Upper lobe of left lung (tissue), 4 donors: ENCODE measurements around the gene MS4A18.

Experiments used
- POLR2A ChIP-seq, 4 donors: fragments of 450-650 bp; IDR thresholded peaks; one replicate each; pipeline ENCODE4 v1.5.1; 2016 to 2017; ENCODE audit warnings: antibody characterized with exemption in 4 of 4, mild to moderate bottlenecking in 2 of 4
- POLR2AphosphoS5 ChIP-seq, 2 donors: sonication (generic); formaldehyde crosslinking; IDR thresholded peaks; one replicate each; pipeline ENCODE4 v1.5.1; 2017; ENCODE audit warnings: antibody characterized with exemption in 2 of 2
- TF ChIP-seq, protein P1 (sequence below), 6 experiments: fragments of 450-650 bp in 4 of 6; fragments of 200-600 bp in 2 of 6; sonication (generic) in 2 of 6; IDR thresholded peaks; one replicate each; pipeline ENCODE4 v1.5.1; 2016 to 2019; ENCODE audit warnings: antibody characterized with exemption in 6 of 6

DNA sequence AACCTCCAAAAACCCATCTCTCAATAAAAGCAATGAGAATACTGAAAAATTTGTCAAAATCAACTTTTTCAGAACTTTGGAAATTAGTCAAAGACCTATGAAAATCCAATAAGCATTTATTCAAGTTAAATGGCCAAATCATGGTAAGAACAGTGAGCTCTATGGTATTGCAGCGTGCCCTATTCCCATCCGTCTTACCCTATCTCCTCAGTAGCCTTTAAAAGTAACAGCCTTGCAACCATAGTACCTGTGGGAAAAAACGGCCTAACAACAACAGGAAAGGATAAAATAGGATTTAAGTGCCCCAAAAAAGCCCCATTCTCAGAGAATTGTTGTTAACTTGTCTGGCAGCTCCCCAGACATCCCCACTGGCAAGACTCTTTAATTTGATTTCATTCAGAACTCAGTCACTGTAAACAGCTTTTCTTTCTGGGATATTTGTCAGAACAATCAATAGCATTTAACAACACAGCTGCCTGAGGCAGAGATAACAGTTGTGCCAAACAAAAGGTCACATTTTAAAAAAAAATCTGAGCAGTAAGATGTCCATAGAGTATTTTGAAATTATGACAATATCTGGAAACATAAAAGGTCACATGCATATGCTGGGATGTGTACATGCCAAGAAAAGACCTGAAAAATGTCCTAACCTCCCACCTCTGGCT, 43.9 kb upstream of the MS4A18 start:
- no peak for TF ChIP-seq POLR2A (IDR thresholded peaks at IDR 0.05)
- TF ChIP-seq, protein P1, sequence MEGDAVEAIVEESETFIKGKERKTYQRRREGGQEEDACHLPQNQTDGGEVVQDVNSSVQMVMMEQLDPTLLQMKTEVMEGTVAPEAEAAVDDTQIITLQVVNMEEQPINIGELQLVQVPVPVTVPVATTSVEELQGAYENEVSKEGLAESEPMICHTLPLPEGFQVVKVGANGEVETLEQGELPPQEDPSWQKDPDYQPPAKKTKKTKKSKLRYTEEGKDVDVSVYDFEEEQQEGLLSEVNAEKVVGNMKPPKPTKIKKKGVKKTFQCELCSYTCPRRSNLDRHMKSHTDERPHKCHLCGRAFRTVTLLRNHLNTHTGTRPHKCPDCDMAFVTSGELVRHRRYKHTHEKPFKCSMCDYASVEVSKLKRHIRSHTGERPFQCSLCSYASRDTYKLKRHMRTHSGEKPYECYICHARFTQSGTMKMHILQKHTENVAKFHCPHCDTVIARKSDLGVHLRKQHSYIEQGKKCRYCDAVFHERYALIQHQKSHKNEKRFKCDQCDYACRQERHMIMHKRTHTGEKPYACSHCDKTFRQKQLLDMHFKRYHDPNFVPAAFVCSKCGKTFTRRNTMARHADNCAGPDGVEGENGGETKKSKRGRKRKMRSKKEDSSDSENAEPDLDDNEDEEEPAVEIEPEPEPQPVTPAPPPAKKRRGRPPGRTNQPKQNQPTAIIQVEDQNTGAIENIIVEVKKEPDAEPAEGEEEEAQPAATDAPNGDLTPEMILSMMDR (IDR thresholded peaks at IDR 0.05), result no peak
- TF ChIP-seq POLR2AphosphoS5 (IDR thresholded peaks at IDR 0.05), result no peak
